OCI-LY7 (cell line): ENCODE measurements around the gene CYP20A1. TPM values are rescaled to one million over a fixed set of nuclear protein-coding genes. Genes with fewer than 3 reads are reported as not detected.

ENCODE experiments used
- BruUV-seq: library from RNA; stranded (reverse); fragments of 400-500 nt; replicated peaks from 2 replicates; lab custom pipeline; 2021; lab: Mats Ljungman, UMichigan
- CTCF ChIA-PET: fragments of 300-600 bp; sonication (Branson Sonifier 250); formaldehyde crosslinking; loops from one replicate; lab custom pipeline; 2022; ENCODE audit warnings: antibody characterized with exemption; ENCODE audit not compliant: unreplicated experiment; lab: Charles Lee
- POLR2A ChIA-PET: fragments of 300-600 bp; sonication (Branson Sonifier 250); formaldehyde crosslinking; loops from one replicate; lab custom pipeline; 2022; ENCODE audit warnings: antibody characterized with exemption; lab: Charles Lee
- DNase-seq: peaks from one replicate; pipeline ENCODE4 v3.0.0-alpha.2; 2015; ENCODE audit warnings: low spot score
- H2AFZ ChIP-seq: fragments of 200-600 bp; sonication (generic), shearing (Covaris generic); 2 replicates; pipeline ENCODE4 v1.6.1; 2014; ENCODE audit warnings: mild to moderate bottlenecking, antibody characterized with exemption, low read length, moderate library complexity
- H3K27ac ChIP-seq: fragments of 200-600 bp; sonication (generic); 2 replicates; pipeline ENCODE4 v1.5.1; 2014; ENCODE audit warnings: mixed run types, low read depth, mild to moderate bottlenecking, moderate library complexity, low read length, inconsistent platforms; ENCODE audit not compliant: poor library complexity, severe bottlenecking
- H3K36me3 ChIP-seq: fragments of 200-600 bp; sonication (generic); 2 replicates; pipeline ENCODE4 v1.6.1; 2014; ENCODE audit warnings: mild to moderate bottlenecking, antibody characterized with exemption, low read length, moderate library complexity, mixed read lengths; ENCODE audit not compliant: insufficient read depth
- H3K4me1 ChIP-seq: fragments of 200-600 bp; sonication (generic); 2 replicates; pipeline ENCODE4 v1.5.1; 2014; ENCODE audit warnings: mild to moderate bottlenecking, low read length; ENCODE audit not compliant: insufficient read depth, poor library complexity, severe bottlenecking
- H3K4me2 ChIP-seq: fragments of 200-600 bp; sonication (generic); 2 replicates; pipeline ENCODE4 v1.6.1; 2014; ENCODE audit warnings: mild to moderate bottlenecking, low read length
- H3K4me3 ChIP-seq: fragments of 200-600 bp; sonication (generic); 2 replicates; pipeline ENCODE4 v1.5.1; 2014; ENCODE audit warnings: mild to moderate bottlenecking, low read depth, low read length; ENCODE audit not compliant: poor library complexity, severe bottlenecking
- H3K79me2 ChIP-seq: fragments of 200-600 bp; sonication (generic); 2 replicates; pipeline ENCODE4 v1.6.1; 2016; ENCODE audit warnings: low read depth, mild to moderate bottlenecking, low read length, moderate library complexity, mixed read lengths; ENCODE audit not compliant: insufficient read depth
- H3K9me2 ChIP-seq: fragments of 200-600 bp; sonication (generic); 2 replicates; pipeline ENCODE4 v1.6.1; 2016; ENCODE audit warnings: mild to moderate bottlenecking, low read length, mixed read lengths; ENCODE audit not compliant: insufficient read depth
- H3K9me3 ChIP-seq: fragments of 200-600 bp; sonication (generic); 2 replicates; pipeline ENCODE4 v1.6.1; 2014; ENCODE audit warnings: mild to moderate bottlenecking, mixed run types, low read length, mixed read lengths
- H4K20me1 ChIP-seq: fragments of 200-600 bp; sonication (generic); 2 replicates; pipeline ENCODE4 v1.6.1; 2014; ENCODE audit warnings: mild to moderate bottlenecking, antibody characterized with exemption, low read length, moderate library complexity, mixed read lengths; ENCODE audit not compliant: insufficient read depth
- EZH2phosphoT487 ChIP-seq: fragments of 200-600 bp; sonication (generic); IDR thresholded peaks from 2 replicates; pipeline ENCODE4 v1.6.1; 2018; ENCODE audit warnings: low read depth, borderline replicate concordance, mild to moderate bottlenecking, mixed run types, antibody characterized with exemption, low read length, moderate library complexity, mixed read lengths
- intact Hi-C: fragments of 100-400 bp; cut with micrococcal nuclease; formaldehyde crosslinking; loops from one replicate; pipeline ENCODE4 v1.10.0; 2022; ENCODE audit not compliant: unreplicated experiment
- total RNA-seq, 2 experiments: library from RNA; depleted of rRNA in 1 of 2; stranded (reverse); fragments of >200 nt in 1 of 2; shearing (Covaris generic) in 1 of 2; gene quantifications; 2 replicates each; pipeline ENCODE4 v1.2.3, GENCODE V29; 2014 to 2022
- TF ChIP-seq, protein P1 (sequence below): fragments of 200-600 bp; sonication (generic); conservative IDR thresholded peaks from 2 replicates; pipeline ENCODE4 v1.5.1; 2014; ENCODE audit warnings: mild to moderate bottlenecking, antibody characterized with exemption, low read length, moderate library complexity, mixed read lengths

Gene CYP20A1
- total RNA-seq, 2 experiments from 2014 or later: 14.7 to 20.3 TPM

GRCh38 chr2:203310688-203311436 lies 72.0 kb downstream of the CYP20A1 start:
- CTCF ChIA-PET: no interaction called here
- BruUV-seq: no TSS peak
- Histone ChIP-seq H3K36me3 (no peaks in the 10 kb centered on the region), H3K4me2 (no peak overlapping the region), H4K20me1 (no peaks in the 10 kb centered on the region), H3K27ac (no peak overlapping the region), H3K4me3 (no peak overlapping the region), H3K9me2 (no peaks in the 10 kb centered on the region), H3K79me2 (no peaks in the 10 kb centered on the region), H3K4me1 (no peaks in the 10 kb centered on the region), H2AFZ (no peak overlapping the region), H3K9me3 (no peaks in the 10 kb centered on the region)
- TF ChIP-seq EZH2phosphoT487: no peak
- TF ChIP-seq, protein P1, sequence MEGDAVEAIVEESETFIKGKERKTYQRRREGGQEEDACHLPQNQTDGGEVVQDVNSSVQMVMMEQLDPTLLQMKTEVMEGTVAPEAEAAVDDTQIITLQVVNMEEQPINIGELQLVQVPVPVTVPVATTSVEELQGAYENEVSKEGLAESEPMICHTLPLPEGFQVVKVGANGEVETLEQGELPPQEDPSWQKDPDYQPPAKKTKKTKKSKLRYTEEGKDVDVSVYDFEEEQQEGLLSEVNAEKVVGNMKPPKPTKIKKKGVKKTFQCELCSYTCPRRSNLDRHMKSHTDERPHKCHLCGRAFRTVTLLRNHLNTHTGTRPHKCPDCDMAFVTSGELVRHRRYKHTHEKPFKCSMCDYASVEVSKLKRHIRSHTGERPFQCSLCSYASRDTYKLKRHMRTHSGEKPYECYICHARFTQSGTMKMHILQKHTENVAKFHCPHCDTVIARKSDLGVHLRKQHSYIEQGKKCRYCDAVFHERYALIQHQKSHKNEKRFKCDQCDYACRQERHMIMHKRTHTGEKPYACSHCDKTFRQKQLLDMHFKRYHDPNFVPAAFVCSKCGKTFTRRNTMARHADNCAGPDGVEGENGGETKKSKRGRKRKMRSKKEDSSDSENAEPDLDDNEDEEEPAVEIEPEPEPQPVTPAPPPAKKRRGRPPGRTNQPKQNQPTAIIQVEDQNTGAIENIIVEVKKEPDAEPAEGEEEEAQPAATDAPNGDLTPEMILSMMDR: no peak
- POLR2A ChIA-PET: interaction anchor here (0.9 to 1.1 kb wide), 3 partner anchors 17 to 108 kb away, joined by 3 to 4 read pairs (median 3); partner anchors contain the start of gene ABI2
- intact Hi-C loops: no loop called here
- DNase-seq: no peak

- Histone ChIP-seq H3K36me3 (no peaks in the 10 kb centered on the region), H3K79me2 (peaks cover 28% of the 10 kb centered on the region), H3K4me3 (no peak overlapping the region), H3K4me1 (peaks cover 28% of the 10 kb centered on the region), H3K9me2 (no peaks in the 10 kb centered on the region), H3K4me2 (no peak overlapping the region), H3K9me3 (no peaks in the 10 kb centered on the region), H4K20me1 (peaks cover 3% of the 10 kb centered on the region; the same call in 1 of the 2 replicates), H2AFZ (no peak overlapping the region), H3K27ac (no peak overlapping the region)
- TF ChIP-seq, protein P1: no peak
- no peak for TF ChIP-seq EZH2phosphoT487
- no peak for DNase-seq
- ChIA-PET POLR2A (interaction anchor here (0.5 to 0.6 kb wide), 2 partner anchors 28 to 1061 kb away, joined by 3 to 6 read pairs; no protein-coding TSS in a partner anchor), CTCF (no interaction called here)
- intact Hi-C loops: loop anchor here (10.0 kb wide), 1 partner anchor 328 kb away; no protein-coding TSS in a partner anchor
- no TSS peak for BruUV-seq
Observed at GRCh38 chr2:203326356-203326755, 87.5 kb downstream of the CYP20A1 start.

- Histone ChIP-seq H3K9me3 (no peaks in the 10 kb centered on the region), H3K36me3 (no peaks in the 10 kb centered on the region; the same call in 1 of the 2 replicates), H3K4me1 (peaks cover 30% of the 10 kb centered on the region), H3K9me2 (no peaks in the 10 kb centered on the region), H3K27ac (peak overlapping the region; percentile 52), H3K79me2 (peaks cover 39% of the 10 kb centered on the region), H3K4me2 (peak overlapping the region; percentile 95), H4K20me1 (peaks cover 3% of the 10 kb centered on the region; the same call in 1 of the 2 replicates), H2AFZ (peak overlapping the region; percentile 93), H3K4me3 (peak overlapping the region; percentile 83)
- no TSS peak for BruUV-seq
- no peak for DNase-seq
- intact Hi-C loops: loop anchor here (10.0 kb wide), 1 partner anchor 327 kb away; no protein-coding TSS in a partner anchor
- TF ChIP-seq, protein P1: no peak
- TF ChIP-seq EZH2phosphoT487: no peak
- ChIA-PET POLR2A (interaction anchor here (0.7 to 1.4 kb wide), 3 partner anchors 8 to 50 kb away, joined by 4 to 5 read pairs (median 4); no protein-coding TSS in a partner anchor), CTCF (no interaction called here)
Observed at GRCh38 chr2:203327582-203327900, 88.7 kb downstream of the CYP20A1 start.
